ENCODE data around the gene SNRPB2. TPM values are rescaled to one million over a fixed set of nuclear protein-coding genes. Genes with fewer than 3 reads are reported as not detected.

SNRPB2 gene
- total RNA-seq, 1 donor from 2014 or later, result 68.3 TPM

GRCh38 chr20:16719421-16719820, 10.4 kb upstream of the SNRPB2 start:
- H3K27me3 Mint-ChIP-seq, result peaks cover 37% of the 10 kb centered on the region

DNA sequence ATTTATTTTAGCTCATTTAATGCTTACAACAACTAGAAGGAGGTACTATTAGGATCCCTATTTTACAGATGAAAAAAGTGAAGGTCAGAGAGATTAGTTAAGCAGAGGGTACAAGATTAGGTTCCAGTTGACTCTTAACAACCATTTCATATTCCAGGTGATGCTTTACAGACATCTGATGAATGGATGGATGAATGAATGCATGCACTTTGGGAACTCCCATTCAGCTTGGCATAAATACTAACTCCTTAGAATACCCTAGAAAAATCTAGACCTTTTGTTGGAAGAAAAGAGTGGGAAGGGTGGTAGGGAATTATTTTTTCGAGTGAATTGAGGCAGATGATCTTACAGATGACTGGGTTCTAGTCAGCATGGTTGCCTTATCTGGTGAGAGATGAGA, 746 bp upstream of the SNRPB2 start:
- Mint-ChIP-seq H3K36me3 (peaks cover 18% of the 10 kb centered on the region), H3K4me1 (ENCODE audit: unreplicated experiment) (peaks cover 23% of the 10 kb centered on the region), H3K4me3 (peak overlapping the region; percentile 100), H3K9me3 (peaks cover 5% of the 10 kb centered on the region), H3K27ac (peak overlapping the region; percentile 99), H3K27me3 (peaks cover 25% of the 10 kb centered on the region)
- DNase-seq (ENCODE audit: extremely low spot score, unreplicated experiment), result no peak
- no peak for TF ChIP-seq CTCF (conservative IDR thresholded peaks at IDR 0.05)

More at GRCh38 chr20:16719421-16719820, 10.4 kb upstream of the SNRPB2 start:
- Mint-ChIP-seq H3K36me3 (no peaks in the 10 kb centered on the region), H3K27ac (no peak overlapping the region), H3K9me3 (peaks cover 4% of the 10 kb centered on the region), H3K4me1 (ENCODE audit: unreplicated experiment) (no peaks in the 10 kb centered on the region), H3K4me3 (no peak overlapping the region)
- DNase-seq (ENCODE audit: extremely low spot score, unreplicated experiment), result no peak
- TF ChIP-seq CTCF (conservative IDR thresholded peaks at IDR 0.05), result no peak

- no peak for TF ChIP-seq CTCF (conservative IDR thresholded peaks at IDR 0.05)
- peaks cover 23% of the 10 kb centered on the region for H3K4me1 Mint-ChIP-seq (ENCODE audit: unreplicated experiment)
- DNase-seq (ENCODE audit: extremely low spot score, unreplicated experiment), result no peak
- H3K9me3 Mint-ChIP-seq, result peaks cover 5% of the 10 kb centered on the region
- peaks cover 32% of the 10 kb centered on the region for H3K36me3 Mint-ChIP-seq
- H3K27me3 Mint-ChIP-seq, result peaks cover 13% of the 10 kb centered on the region
- H3K27ac Mint-ChIP-seq, result no peak overlapping the region
- no peak overlapping the region for H3K4me3 Mint-ChIP-seq
Observed at GRCh38 chr20:16732506-16733152, 2.8 kb downstream of the SNRPB2 start.

GRCh38 chr20:16740365-16741072, 10.7 kb downstream of the SNRPB2 start:
- no peak for DNase-seq (ENCODE audit: extremely low spot score, unreplicated experiment)
- H3K4me3 Mint-ChIP-seq, result no peak overlapping the region
- no peaks in the 10 kb centered on the region for H3K9me3 Mint-ChIP-seq
- H3K27ac Mint-ChIP-seq, result no peak overlapping the region
- no peak for TF ChIP-seq CTCF (conservative IDR thresholded peaks at IDR 0.05)
- H3K4me1 Mint-ChIP-seq (ENCODE audit: unreplicated experiment), result no peaks in the 10 kb centered on the region
- H3K27me3 Mint-ChIP-seq, result no peaks in the 10 kb centered on the region
- peaks cover 35% of the 10 kb centered on the region for H3K36me3 Mint-ChIP-seq

DNA sequence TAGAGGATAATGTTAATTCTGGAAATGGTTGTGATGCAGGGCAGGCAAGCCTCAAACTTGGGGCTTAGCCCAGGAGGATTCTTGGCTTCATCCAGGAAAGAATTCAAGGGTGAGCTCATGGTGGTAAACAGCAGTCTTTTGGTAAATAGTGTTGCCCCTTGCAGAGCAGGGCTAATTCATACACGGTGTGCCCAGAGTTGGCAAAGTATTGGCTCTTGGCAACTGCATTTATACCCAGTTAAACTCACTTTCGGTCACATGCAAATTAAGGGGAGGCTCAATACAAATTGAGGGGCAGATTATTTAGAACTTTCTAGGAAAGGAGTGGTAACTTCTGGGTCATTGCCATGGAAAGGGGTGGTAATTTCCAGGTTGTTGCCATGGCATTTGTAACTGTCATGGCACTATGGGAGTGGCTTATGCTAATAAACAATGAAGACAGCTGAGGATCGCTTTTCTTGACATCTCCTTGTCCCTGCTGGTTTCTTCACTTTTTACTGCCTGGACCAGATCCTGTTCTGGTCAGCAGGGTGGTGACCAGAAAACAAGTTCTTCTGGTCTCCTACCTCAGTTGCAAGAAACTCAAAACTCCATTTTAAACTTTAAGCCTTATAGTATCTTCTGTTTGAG, 14.5 kb downstream of the SNRPB2 start:
- Mint-ChIP-seq H3K4me1 (ENCODE audit: unreplicated experiment) (no peaks in the 10 kb centered on the region), H3K4me3 (no peak overlapping the region), H3K9me3 (no peaks in the 10 kb centered on the region), H3K27ac (no peak overlapping the region), H3K27me3 (peaks cover 2% of the 10 kb centered on the region), H3K36me3 (peaks cover 20% of the 10 kb centered on the region)
- DNase-seq (ENCODE audit: extremely low spot score, unreplicated experiment), result no peak
- TF ChIP-seq CTCF (conservative IDR thresholded peaks at IDR 0.05), result no peak

All from type B pancreatic cell (in vitro differentiated cells).